Ovary (tissue), 9 donors: ENCODE results near the gene QRICH2. TPM values are rescaled to one million over a fixed set of nuclear protein-coding genes. Genes with fewer than 3 reads are reported as not detected.

Experiments used
- DNase-seq, 5 donors: peaks; one replicate each; pipeline ENCODE4 v3.0.0-alpha.2; 2019 to 2020
- H3K27ac ChIP-seq, 2 donors: fragments of 200-600 bp; one replicate each; pipeline versions ENCODE4 v1.5.1 to v1.8.0; 2019 to 2022
- H3K27me3 ChIP-seq: fragments of 200-600 bp; one replicate; pipeline ENCODE4 v1.8.0; 2022
- H3K36me3 ChIP-seq: fragments of 200-600 bp; sonication (generic); one replicate; pipeline ENCODE4 v1.5.1; 2019
- H3K4me1 ChIP-seq: one replicate; pipeline ENCODE4 v1.8.1; 2013; ENCODE audit warnings: mild to moderate bottlenecking, moderate library complexity; ENCODE audit not compliant: insufficient read depth
- H3K4me3 ChIP-seq: fragments of 200-600 bp; sonication (generic); one replicate; pipeline ENCODE4 v1.5.1; 2017
- H3K9me3 ChIP-seq, 2 donors: fragments of 200-600 bp in 1 of 2; sonication (generic) in 1 of 2; one replicate each; pipeline versions ENCODE4 v1.5.1 to v1.8.1; 2013 to 2019; ENCODE audit warnings: mild to moderate bottlenecking in 1 of 2, moderate library complexity in 1 of 2
- CTCF ChIP-seq, 3 donors: fragments of 450-650 bp in 2 of 3; fragments of 200-600 bp in 1 of 3; IDR thresholded peaks; one replicate each; pipeline versions ENCODE4 v1.5.1 to v1.8.0; 2016 to 2022; ENCODE audit warnings: antibody characterized with exemption in 3 of 3, mild to moderate bottlenecking in 1 of 3
- EP300 ChIP-seq: sonication (generic); formaldehyde crosslinking; IDR thresholded peaks from one replicate; pipeline ENCODE4 v1.6.1; 2017; ENCODE audit warnings: antibody characterized with exemption
- POLR2A ChIP-seq: fragments of 450-650 bp; IDR thresholded peaks from one replicate; pipeline ENCODE4 v1.6.1; 2017; ENCODE audit warnings: antibody characterized with exemption, mild to moderate bottlenecking, moderate library complexity
- WGBS, 3 donors: extraction: QIAGEN DNeasy Blood & Tissue Kit in 1 of 3; methylation state at CpG; one replicate each; pipeline versions ENCODE4 v1.1.5 to v1.1.7; 2013 to 2017; 5-methylcytosine and 5-hydroxymethylcytosine counted together
- intact Hi-C, 4 donors: fragments of 100-400 bp; cut with DNase I; formaldehyde crosslinking; loops; one replicate each; pipeline versions ENCODE4 v1.11.0 to v1.15.1; 2022 to 2023
- polyA plus RNA-seq, 2 donors: library from polyadenylated mRNA; stranded (reverse); fragments of 200-250 nt in 1 of 2; fragments of 350-450 nt in 1 of 2; fragmentation: Illumina TruSeq in 1 of 2; extraction: RNeasy Lipid Tissue Mini Kit (QIAGEN cat#74804) in 1 of 2; gene quantifications; one replicate each; pipeline ENCODE4 v1.2.3, GENCODE V29; 2013 to 2014
- total RNA-seq, 7 donors: library from RNA; depleted of rRNA in 2 of 7; stranded (reverse); fragments of >200 nt in 2 of 7; fragmentation: NEBNext Ultra II Directional in 3 of 7; extraction: Animal tissue kit (Norgen Biotek cat#: 25700) in 3 of 7; gene quantifications; one replicate each; pipeline versions ENCODE4 v1.1.0 to v1.2.4, GENCODE V29; 2016 to 2023
- donor health status: DM: no; HTN: no; CAD: no; lungs with moderate emphysema.
- donor health status: DM: no; HTN: no; CAD: no.
- donor health status: Bipolar disorder and iron deficiency.
- donor health status: DM: yes; HTN: yes; CAD: no.
- donor health status: DM: no; HTN: no; CAD: no.
- donor health status: DM: yes; HTN: yes; CAD: no.

Gene QRICH2
- total and polyA plus RNA-seq, 9 donors = 0.42 to 3.8 (median 1.5) TPM

GRCh38 chr17:76354317-76354729, 46.2 kb upstream of the QRICH2 start:
- DNase-seq = no peak
- peaks cover 3% of the 10 kb centered on the region for H3K4me1 ChIP-seq
- intact Hi-C loops = no loop called here
- no peak for TF ChIP-seq EP300
- no peak for TF ChIP-seq POLR2A
- TF ChIP-seq CTCF (IDR thresholded peaks at IDR 0.05) = no peak
- H3K4me3 ChIP-seq = peak overlapping the region; percentile 83
- H3K36me3 ChIP-seq = no peaks in the 10 kb centered on the region
- 1% methylated on average over 18 of the region's 18 CpGs for WGBS, 3 donors
- H3K27ac ChIP-seq = no peak overlapping the region
- H3K9me3 ChIP-seq = no peaks in the 10 kb centered on the region
- no peaks in the 10 kb centered on the region for H3K27me3 ChIP-seq

- intact Hi-C loops = no loop called here
- no peaks in the 10 kb centered on the region for H3K9me3 ChIP-seq
- no peaks in the 10 kb centered on the region for H3K27me3 ChIP-seq
- peak within 1 kb of the TSS; percentile 61 to 84 for H3K27ac ChIP-seq
- H3K4me3 ChIP-seq = peak within 1 kb of the TSS; percentile 83
- DNase-seq = peak; percentile 81 to 90 (median 82)
- TF ChIP-seq CTCF (IDR thresholded peaks at IDR 0.05) (peak; percentile 49 to 75 (median 60)), POLR2A (peak; percentile 65), EP300 (no peak)
- 0 to 1% (median 1%) methylated on average over 43 to 75 of the region's 75 CpGs for WGBS, 3 donors
- no peaks in the 10 kb centered on the region for H3K36me3 ChIP-seq
- peaks cover 3% of the 10 kb centered on the region for H3K4me1 ChIP-seq
Measured at GRCh38 chr17:76353599-76354316, 45.7 kb upstream of the QRICH2 start, which contains the start of gene PRPSAP1. TSS of gene PRPSAP1 (minus strand) at chr17:76353916. CDS start at chr17:76353703, 213 bp downstream.

- H3K27ac ChIP-seq = peak overlapping the region; percentile 61 to 84
- peak overlapping the region; percentile 83 for H3K4me3 ChIP-seq
- peaks cover 3% of the 10 kb centered on the region for H3K4me1 ChIP-seq
- intact Hi-C loops = no loop called here
- DNase-seq = peak; percentile 21 to 50 (median 29)
- TF ChIP-seq POLR2A (no peak), EP300 (no peak), CTCF (IDR thresholded peaks at IDR 0.05) (no peak)
- no peaks in the 10 kb centered on the region for H3K27me3 ChIP-seq
- H3K9me3 ChIP-seq = no peaks in the 10 kb centered on the region
- no peaks in the 10 kb centered on the region for H3K36me3 ChIP-seq
- WGBS, 3 donors = 0 to 1% (median 0%) methylated on average over 27 to 51 of the region's 51 CpGs
Measured at GRCh38 chr17:76353004-76353598, 45.0 kb upstream of the QRICH2 start.

GRCh38 chr17:76351526-76352071, 43.5 kb upstream of the QRICH2 start:
- TF ChIP-seq POLR2A (no peak), EP300 (no peak)
- WGBS, 3 donors = 65 to 74% (median 68%) methylated on average over 9 of the region's 9 CpGs
- intact Hi-C loops = no loop called here
- H3K9me3 ChIP-seq = no peaks in the 10 kb centered on the region
- no peak overlapping the region for H3K27ac ChIP-seq
- H3K27me3 ChIP-seq = no peaks in the 10 kb centered on the region
- H3K4me1 ChIP-seq = peaks cover 3% of the 10 kb centered on the region
- H3K36me3 ChIP-seq = no peaks in the 10 kb centered on the region
- H3K4me3 ChIP-seq = no peak overlapping the region
- DNase-seq = no peak
